MM.1S (cell line): Measurements from ENCODE around the gene PAX7.

Experiments
- DNase-seq: peaks from one replicate; pipeline ENCODE4 v3.0.0-alpha.2; 2015
- H2AFZ ChIP-seq: fragments of 300-600 bp; sonication (generic); 2 replicates; pipeline ENCODE4 v1.6.0; 2016; ENCODE audit warnings: antibody characterized with exemption, low read length
- H3F3A ChIP-seq: fragments of 300-600 bp; sonication (generic); 2 replicates; pipeline ENCODE4 v1.6.1; 2016; ENCODE audit warnings: mild to moderate bottlenecking, antibody characterized with exemption, low read length, moderate library complexity, mixed read lengths; ENCODE audit not compliant: insufficient read depth
- H3K27ac ChIP-seq: fragments of 300-600 bp; sonication (generic); 2 replicates; pipeline ENCODE4 v1.5.1; 2016; ENCODE audit warnings: mild to moderate bottlenecking, low read length
- H3K27me3 ChIP-seq: fragments of 300-600 bp; sonication (generic); replicated peaks from 2 replicates; pipeline ENCODE4 v1.6.0; 2016; ENCODE audit warnings: low read length; ENCODE audit not compliant: insufficient read depth
- H3K36me3 ChIP-seq: fragments of 300-600 bp; sonication (generic); replicated peaks from 2 replicates; pipeline ENCODE4 v1.6.1; 2016; ENCODE audit warnings: mild to moderate bottlenecking, low read length, mixed read lengths; ENCODE audit not compliant: insufficient read depth
- H3K4me1 ChIP-seq: fragments of 300-600 bp; sonication (generic); 2 replicates; pipeline ENCODE4 v1.6.1; 2016; ENCODE audit warnings: low read length, mixed read lengths
- H3K4me2 ChIP-seq: fragments of 300-600 bp; sonication (generic); 2 replicates; pipeline ENCODE4 v1.6.0; 2016; ENCODE audit warnings: low read depth, low read length
- H3K4me3 ChIP-seq: fragments of 300-600 bp; sonication (generic); 2 replicates; pipeline ENCODE4 v1.5.1; 2016; ENCODE audit warnings: low read length, mixed read lengths
- H3K79me2 ChIP-seq: fragments of 300-600 bp; sonication (generic); 2 replicates; pipeline ENCODE4 v1.6.1; 2016; ENCODE audit warnings: mixed run types, low read length, mixed read lengths
- H3K9ac ChIP-seq: fragments of 300-600 bp; sonication (generic); 2 replicates; pipeline ENCODE4 v1.6.1; 2016; ENCODE audit warnings: low read length, mixed read lengths
- H3K9me2 ChIP-seq: fragments of 300-600 bp; sonication (generic); replicated peaks from 2 replicates; pipeline ENCODE4 v1.6.1; 2016; ENCODE audit warnings: mild to moderate bottlenecking, low read length, mixed read lengths; ENCODE audit not compliant: insufficient read depth
- H3K9me3 ChIP-seq: fragments of 300-600 bp; sonication (generic); replicated peaks from 2 replicates; pipeline ENCODE4 v1.6.1; 2016; ENCODE audit warnings: mild to moderate bottlenecking, low read length, mixed read lengths; ENCODE audit not compliant: insufficient read depth
- H4K20me1 ChIP-seq: fragments of 300-600 bp; sonication (generic); 2 replicates; pipeline ENCODE4 v1.6.1; 2016; ENCODE audit warnings: mild to moderate bottlenecking, low read length, moderate library complexity, mixed read lengths; ENCODE audit not compliant: insufficient read depth
- CTCF ChIP-seq: fragments of 300-600 bp; sonication (generic); IDR thresholded peaks from 2 replicates; pipeline ENCODE4 v1.5.1; 2016; ENCODE audit warnings: antibody characterized with exemption, low read length, mixed read lengths
- EZH2 ChIP-seq: fragments of 300-600 bp; sonication (generic); optimal IDR thresholded peaks from 2 replicates; pipeline ENCODE3; 2017; ENCODE audit warnings: low read depth, mild to moderate bottlenecking, antibody characterized with exemption, low read length, mixed read lengths
- EZH2phosphoT487 ChIP-seq: fragments of 300-600 bp; sonication (generic); IDR thresholded peaks from 2 replicates; pipeline ENCODE4 v1.6.1; 2018; ENCODE audit warnings: antibody characterized with exemption, low read length

The PAX7 gene

GRCh38 chr1:18734461-18735223 lies 104.0 kb downstream of the PAX7 start:
- H3K4me1 ChIP-seq, result no peaks in the 10 kb centered on the region
- H3K9me2 ChIP-seq, result no peaks in the 10 kb centered on the region
- no peak for TF ChIP-seq CTCF
- TF ChIP-seq EZH2phosphoT487, result no peak
- no peak for TF ChIP-seq EZH2
- H3K27me3 ChIP-seq, result peaks cover 96% of the 10 kb centered on the region
- H3K4me3 ChIP-seq, result no peak overlapping the region
- DNase-seq, result no peak
- no peaks in the 10 kb centered on the region for H4K20me1 ChIP-seq
- no peaks in the 10 kb centered on the region for H3K79me2 ChIP-seq
- H3F3A ChIP-seq, result no peaks in the 10 kb centered on the region
- H3K27ac ChIP-seq, result no peak overlapping the region
- no peak overlapping the region for H3K9ac ChIP-seq
- no peaks in the 10 kb centered on the region for H3K36me3 ChIP-seq
- H3K9me3 ChIP-seq, result no peaks in the 10 kb centered on the region
- H2AFZ ChIP-seq, result no peak overlapping the region
- H3K4me2 ChIP-seq, result no peak overlapping the region

GRCh38 chr1:18735224-18735997 lies 104.8 kb downstream of the PAX7 start:
- H3K9ac ChIP-seq, result no peak overlapping the region
- H3K9me3 ChIP-seq, result no peaks in the 10 kb centered on the region
- no peak overlapping the region for H3K27ac ChIP-seq
- peaks cover 98% of the 10 kb centered on the region for H3K27me3 ChIP-seq
- H3K36me3 ChIP-seq, result no peaks in the 10 kb centered on the region
- no peak overlapping the region for H2AFZ ChIP-seq
- TF ChIP-seq EZH2 (no peak), CTCF (no peak), EZH2phosphoT487 (no peak)
- no peaks in the 10 kb centered on the region for H3K79me2 ChIP-seq
- no peak for DNase-seq
- H3F3A ChIP-seq, result no peaks in the 10 kb centered on the region
- H3K4me3 ChIP-seq, result no peak overlapping the region
- no peaks in the 10 kb centered on the region for H3K9me2 ChIP-seq
- H3K4me2 ChIP-seq, result no peak overlapping the region
- no peaks in the 10 kb centered on the region for H3K4me1 ChIP-seq
- H4K20me1 ChIP-seq, result no peaks in the 10 kb centered on the region

GRCh38 chr1:18736958-18737357 lies 106.3 kb downstream of the PAX7 start:
- Histone ChIP-seq H3K4me2 (no peak overlapping the region), H3K27ac (no peak overlapping the region), H3K9ac (no peak overlapping the region), H3K36me3 (no peaks in the 10 kb centered on the region), H4K20me1 (no peaks in the 10 kb centered on the region), H3K4me3 (no peak overlapping the region), H3K79me2 (no peaks in the 10 kb centered on the region), H3K9me3 (no peaks in the 10 kb centered on the region), H3F3A (no peaks in the 10 kb centered on the region), H2AFZ (no peak overlapping the region), H3K27me3 (peaks cover 98% of the 10 kb centered on the region), H3K4me1 (no peaks in the 10 kb centered on the region), H3K9me2 (no peaks in the 10 kb centered on the region)
- TF ChIP-seq EZH2phosphoT487 (no peak), CTCF (no peak), EZH2 (no peak)
- no peak for DNase-seq
